ENCODE results near the gene CLEC17A. TPM values are rescaled to one million over a fixed set of nuclear protein-coding genes. Genes with fewer than 3 reads are reported as not detected.

CLEC17A gene
- total and polyA plus RNA-seq, 11 donors, result 0.10 TPM; not detected in 10

DNA sequence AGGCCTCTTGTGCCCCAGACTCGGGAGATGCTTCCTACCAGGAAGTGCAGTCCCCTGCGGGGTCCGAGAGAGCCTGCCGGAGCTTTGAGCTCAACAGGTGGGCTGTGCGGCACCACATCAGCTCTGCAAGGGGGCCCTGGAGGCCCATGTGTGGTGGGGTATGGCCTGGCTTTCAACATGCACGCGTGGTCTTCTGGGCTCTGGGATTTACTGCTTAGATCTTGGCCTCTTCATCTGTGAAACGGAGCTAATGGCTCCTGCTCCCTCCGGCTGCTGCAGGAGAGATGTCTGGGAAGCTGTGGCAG, 29.0 kb upstream of the CLEC17A start:
- 70 to 78% (median 74%) methylated on average over 5 to 9 of the region's 9 CpGs for whole genome bisulfite sequencing, 4 donors
- H3K4me1 ChIP-seq, result peaks cover 0 to 70% (median 27%) of the 10 kb centered on the region in 12 donors
- ATAC-seq (no peak), DNase-seq (no peak)
- no peaks in the 10 kb centered on the region for H3K9me3 ChIP-seq
- no peaks in the 10 kb centered on the region for H3K27me3 ChIP-seq
- no peak overlapping the region for H3K27ac ChIP-seq
- peaks cover 0 to 21% (median 3%) of the 10 kb centered on the region in 9 donors for H3K36me3 ChIP-seq
- intact Hi-C loops (cut with DNase I), result no loop called here
- H3K4me3 ChIP-seq, result no peak overlapping the region
- no peak for TF ChIP-seq POLR2A (IDR thresholded peaks at IDR 0.05)
- TF ChIP-seq, protein P1, sequence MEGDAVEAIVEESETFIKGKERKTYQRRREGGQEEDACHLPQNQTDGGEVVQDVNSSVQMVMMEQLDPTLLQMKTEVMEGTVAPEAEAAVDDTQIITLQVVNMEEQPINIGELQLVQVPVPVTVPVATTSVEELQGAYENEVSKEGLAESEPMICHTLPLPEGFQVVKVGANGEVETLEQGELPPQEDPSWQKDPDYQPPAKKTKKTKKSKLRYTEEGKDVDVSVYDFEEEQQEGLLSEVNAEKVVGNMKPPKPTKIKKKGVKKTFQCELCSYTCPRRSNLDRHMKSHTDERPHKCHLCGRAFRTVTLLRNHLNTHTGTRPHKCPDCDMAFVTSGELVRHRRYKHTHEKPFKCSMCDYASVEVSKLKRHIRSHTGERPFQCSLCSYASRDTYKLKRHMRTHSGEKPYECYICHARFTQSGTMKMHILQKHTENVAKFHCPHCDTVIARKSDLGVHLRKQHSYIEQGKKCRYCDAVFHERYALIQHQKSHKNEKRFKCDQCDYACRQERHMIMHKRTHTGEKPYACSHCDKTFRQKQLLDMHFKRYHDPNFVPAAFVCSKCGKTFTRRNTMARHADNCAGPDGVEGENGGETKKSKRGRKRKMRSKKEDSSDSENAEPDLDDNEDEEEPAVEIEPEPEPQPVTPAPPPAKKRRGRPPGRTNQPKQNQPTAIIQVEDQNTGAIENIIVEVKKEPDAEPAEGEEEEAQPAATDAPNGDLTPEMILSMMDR (IDR thresholded peaks at IDR 0.05), result no peak

DNA sequence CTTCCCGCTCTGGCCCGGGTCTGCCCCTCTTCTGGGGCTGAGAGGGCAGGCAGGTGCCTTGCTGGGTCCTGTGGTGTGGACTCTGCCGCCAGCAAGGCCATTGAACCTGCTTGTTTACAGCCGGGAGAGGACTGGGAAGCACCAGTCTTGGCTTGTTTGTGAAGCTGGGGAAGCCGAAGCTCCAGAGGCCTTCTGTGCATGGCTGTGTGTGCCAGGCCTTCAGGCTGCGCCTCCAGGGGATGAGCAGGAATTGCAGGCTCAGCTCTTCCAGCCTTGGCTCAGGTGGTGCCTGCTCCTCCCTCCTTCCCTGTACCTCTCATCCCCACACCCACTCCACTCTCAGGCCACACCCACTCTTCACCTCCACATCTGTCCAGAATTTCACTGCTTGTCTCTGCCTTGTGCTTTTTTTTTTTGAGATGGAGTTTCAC, 28.5 kb upstream of the CLEC17A start:
- ATAC-seq, result no peak
- Histone ChIP-seq H3K27me3 (no peaks in the 10 kb centered on the region), H3K4me3 (no peak overlapping the region), H3K27ac (peak overlapping the region in 1 of 12 donors; percentile 34), H3K36me3 (peaks cover 0 to 15% (median 0%) of the 10 kb centered on the region in 9 donors), H3K9me3 (no peaks in the 10 kb centered on the region), H3K4me1 (peaks cover 0 to 76% (median 27%) of the 10 kb centered on the region in 12 donors)
- 64 to 80% (median 67%) methylated on average over 5 to 6 of the region's 6 CpGs for WGBS, 4 donors
- intact Hi-C loops (cut with DNase I), result no loop called here
- DNase-seq, result no peak
- TF ChIP-seq POLR2A (IDR thresholded peaks at IDR 0.05), result no peak
- TF ChIP-seq, protein P1 (IDR thresholded peaks at IDR 0.05), result no peak

DNA sequence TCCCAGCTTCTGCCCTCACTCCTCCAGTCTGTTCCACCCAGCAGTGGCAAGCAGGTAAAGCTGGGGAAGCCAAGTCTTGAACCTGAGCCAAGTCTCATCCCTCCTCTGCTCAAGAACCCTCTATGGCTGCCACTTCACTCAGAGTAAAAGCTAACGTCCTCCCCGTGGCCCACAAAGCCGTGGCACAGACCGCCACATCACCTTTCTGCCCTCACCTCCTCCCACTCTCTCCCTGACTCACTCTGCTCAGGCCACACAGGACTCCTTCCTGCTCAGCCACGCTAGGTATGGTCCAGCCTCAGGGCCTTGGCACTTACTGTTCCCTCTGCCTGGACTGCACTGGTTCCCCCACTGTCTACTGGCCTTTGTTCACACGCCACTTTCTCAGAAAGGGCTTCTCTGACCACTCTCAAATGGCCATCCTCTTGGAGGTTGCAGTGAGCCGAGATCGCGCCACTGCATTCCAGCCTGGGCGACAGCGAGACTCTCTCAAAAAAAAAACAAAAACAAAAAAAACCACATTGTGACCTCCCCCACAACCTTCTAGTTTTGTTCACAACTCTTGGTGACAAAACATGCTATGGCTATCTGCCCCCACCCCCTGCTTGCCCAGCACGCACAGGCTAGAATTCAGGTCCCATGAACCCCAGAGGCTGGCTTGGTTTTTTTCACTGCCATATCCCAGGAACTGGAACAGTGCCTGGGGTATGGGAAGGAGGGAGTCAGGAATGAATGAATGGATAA, 26.8 kb upstream of the CLEC17A start:
- intact Hi-C loops (cut with DNase I), result no loop called here
- H3K36me3 ChIP-seq, result peaks cover 0 to 10% (median 0%) of the 10 kb centered on the region in 9 donors
- ATAC-seq (no peak), DNase-seq (no peak)
- peaks cover 0 to 79% (median 36%) of the 10 kb centered on the region in 12 donors for H3K4me1 ChIP-seq
- peak overlapping the region in 5 of 12 donors; percentile 1 to 60 (median 10) for H3K27ac ChIP-seq
- H3K4me3 ChIP-seq, result peak overlapping the region in 6 of 12 donors; percentile 1 to 41 (median 14)
- no peaks in the 10 kb centered on the region for H3K9me3 ChIP-seq
- TF ChIP-seq, protein P1 (IDR thresholded peaks at IDR 0.05), result no peak
- no peak for TF ChIP-seq POLR2A (IDR thresholded peaks at IDR 0.05)
- 80 to 88% (median 83%) methylated on average over 12 of the region's 12 CpGs for WGBS, 4 donors
- no peaks in the 10 kb centered on the region for H3K27me3 ChIP-seq

DNA sequence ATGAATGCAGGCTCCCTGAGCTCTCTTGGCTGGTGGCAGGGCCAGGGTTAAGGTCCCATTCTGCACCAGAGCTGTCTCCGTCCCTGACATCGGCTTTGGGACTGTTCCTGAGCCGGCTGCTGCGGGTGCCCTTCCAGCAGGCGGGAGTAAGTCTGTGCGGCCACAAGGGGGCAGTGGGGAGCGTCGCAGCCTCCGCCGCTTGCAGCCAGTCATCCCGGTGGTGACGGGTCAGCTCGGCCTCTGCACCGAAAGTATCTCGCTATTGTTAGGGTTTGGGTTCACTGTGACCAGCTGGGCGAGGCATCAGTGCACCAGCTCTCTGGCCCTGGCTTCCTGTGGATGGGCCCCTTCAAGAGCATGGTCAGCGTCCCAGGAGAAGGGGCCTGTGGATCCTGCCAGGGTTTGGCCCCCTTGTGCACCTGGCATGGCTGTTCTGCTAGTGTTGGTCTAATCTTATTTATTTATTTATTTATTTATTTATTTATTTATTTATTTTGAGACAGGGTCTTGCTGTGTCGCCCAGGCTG, 26.2 kb upstream of the CLEC17A start:
- Histone ChIP-seq H3K27ac (peak overlapping the region in 6 of 12 donors; percentile 1 to 60 (median 8)), H3K9me3 (no peaks in the 10 kb centered on the region), H3K27me3 (no peaks in the 10 kb centered on the region), H3K36me3 (peaks cover 0 to 10% (median 0%) of the 10 kb centered on the region in 9 donors), H3K4me3 (peak overlapping the region in 7 of 12 donors; percentile 5 to 41 (median 15)), H3K4me1 (peaks cover 0 to 79% (median 37%) of the 10 kb centered on the region in 12 donors)
- intact Hi-C loops (cut with DNase I), result no loop called here
- WGBS, 4 donors, result 9 to 20% (median 11%) methylated on average over 7 to 18 of the region's 18 CpGs
- TF ChIP-seq, protein P1 (IDR thresholded peaks at IDR 0.05), result peak; percentile 92 to 99 (median 97)
- no peak for TF ChIP-seq POLR2A (IDR thresholded peaks at IDR 0.05)
- DNase-seq (peak; percentile 75 to 90 (median 83)), ATAC-seq (peak; percentile 9 to 60 (median 58))

Data from heart left ventricle (tissue), 16 donors.